Measurements from ENCODE around the gene ATP2B2. TPM values are rescaled to one million over a fixed set of nuclear protein-coding genes. Genes with fewer than 3 reads are reported as not detected.

ATP2B2 gene
- total RNA-seq, 1 donor from 2014 or later = 0.06 TPM

- no peak for TF ChIP-seq CTCF (IDR thresholded peaks at IDR 0.05)
- intact Hi-C loops (cut with DNase I) = no loop called here
Observed at GRCh38 chr3:10443272-10444109, 61.9 kb downstream of the ATP2B2 start.

GRCh38 chr3:10442151-10442795 lies 63.1 kb downstream of the ATP2B2 start:
- Histone ChIP-seq H3K36me3 (no peaks in the 10 kb centered on the region), H3K9me3 (no peaks in the 10 kb centered on the region), H3K27ac (no peak overlapping the region), H3K27me3 (no peaks in the 10 kb centered on the region), H3K4me3 (no peak overlapping the region), H3K4me1 (no peaks in the 10 kb centered on the region)
- ATAC-seq (no peak), DNase-seq (no peak)
- intact Hi-C loops (cut with DNase I) = no loop called here
- TF ChIP-seq CTCF (IDR thresholded peaks at IDR 0.05) = no peak

More at GRCh38 chr3:10443272-10444109, 61.9 kb downstream of the ATP2B2 start:
- Histone ChIP-seq H3K36me3 (no peaks in the 10 kb centered on the region), H3K4me3 (no peak overlapping the region), H3K27ac (no peak overlapping the region), H3K4me1 (no peaks in the 10 kb centered on the region), H3K27me3 (no peaks in the 10 kb centered on the region), H3K9me3 (no peaks in the 10 kb centered on the region)
- DNase-seq = no peak
- ATAC-seq = no peak

- H3K27ac ChIP-seq = no peak overlapping the region
- H3K4me1 ChIP-seq = no peaks in the 10 kb centered on the region
- no peak for ATAC-seq
- TF ChIP-seq CTCF (IDR thresholded peaks at IDR 0.05) = no peak
- H3K36me3 ChIP-seq = no peaks in the 10 kb centered on the region
- H3K9me3 ChIP-seq = no peaks in the 10 kb centered on the region
- H3K4me3 ChIP-seq = no peak overlapping the region
- intact Hi-C loops (cut with DNase I) = no loop called here
- no peaks in the 10 kb centered on the region for H3K27me3 ChIP-seq
- no peak for DNase-seq
Observed at GRCh38 chr3:10440684-10441083, 64.7 kb downstream of the ATP2B2 start.

- intact Hi-C loops (cut with DNase I) = no loop called here
- ATAC-seq (no peak), DNase-seq (no peak)
- H3K9me3 ChIP-seq = no peaks in the 10 kb centered on the region
- H3K4me3 ChIP-seq = no peak overlapping the region
- no peaks in the 10 kb centered on the region for H3K27me3 ChIP-seq
- H3K27ac ChIP-seq = no peak overlapping the region
- no peak for TF ChIP-seq CTCF (IDR thresholded peaks at IDR 0.05)
- H3K4me1 ChIP-seq = no peaks in the 10 kb centered on the region
- H3K36me3 ChIP-seq = no peaks in the 10 kb centered on the region
Observed at GRCh38 chr3:10438902-10439610, 66.3 kb downstream of the ATP2B2 start.

GRCh38 chr3:10437995-10438901 lies 67.1 kb downstream of the ATP2B2 start:
- Histone ChIP-seq H3K36me3 (no peaks in the 10 kb centered on the region), H3K27ac (no peak overlapping the region), H3K9me3 (no peaks in the 10 kb centered on the region), H3K4me3 (no peak overlapping the region), H3K27me3 (no peaks in the 10 kb centered on the region), H3K4me1 (no peaks in the 10 kb centered on the region)
- ATAC-seq (no peak), DNase-seq (no peak)
- TF ChIP-seq CTCF (IDR thresholded peaks at IDR 0.05) = no peak
- intact Hi-C loops (cut with DNase I) = no loop called here

Measured in upper lobe of right lung (tissue), 1 donor.